Measurements from ENCODE around the gene CNNM2.

DNA sequence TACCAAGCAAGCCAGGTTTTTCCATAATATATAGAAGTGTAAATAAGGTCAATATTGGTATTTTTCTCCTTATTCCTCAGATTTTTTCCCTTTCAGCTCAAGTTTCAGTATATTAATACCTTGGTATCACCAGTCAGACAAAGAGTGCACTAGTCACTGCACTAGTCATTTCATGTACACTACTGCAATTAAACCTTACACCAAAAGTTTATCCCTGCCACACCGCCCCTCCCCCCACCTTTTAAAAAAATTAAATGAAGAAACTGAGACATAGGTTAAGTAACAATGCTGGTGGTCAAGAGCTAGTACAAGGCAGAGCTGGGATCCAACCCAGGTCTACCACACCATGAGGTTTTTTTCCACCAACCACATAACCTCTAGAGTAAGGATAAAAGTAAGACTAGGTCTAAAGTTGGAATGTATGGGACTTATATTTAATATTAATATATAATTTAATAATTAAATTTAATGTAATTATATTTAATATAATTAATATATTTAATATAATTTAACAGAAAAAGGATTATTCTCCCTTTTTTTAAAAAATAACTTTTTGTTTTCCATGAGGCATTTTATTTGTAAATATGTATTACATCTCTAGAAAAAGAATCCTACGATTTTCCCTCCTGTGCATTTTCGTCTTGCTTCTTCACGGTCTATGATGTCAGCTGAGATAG, 206.5 kb downstream of the CNNM2 start:
- TF ChIP-seq, protein P1, sequence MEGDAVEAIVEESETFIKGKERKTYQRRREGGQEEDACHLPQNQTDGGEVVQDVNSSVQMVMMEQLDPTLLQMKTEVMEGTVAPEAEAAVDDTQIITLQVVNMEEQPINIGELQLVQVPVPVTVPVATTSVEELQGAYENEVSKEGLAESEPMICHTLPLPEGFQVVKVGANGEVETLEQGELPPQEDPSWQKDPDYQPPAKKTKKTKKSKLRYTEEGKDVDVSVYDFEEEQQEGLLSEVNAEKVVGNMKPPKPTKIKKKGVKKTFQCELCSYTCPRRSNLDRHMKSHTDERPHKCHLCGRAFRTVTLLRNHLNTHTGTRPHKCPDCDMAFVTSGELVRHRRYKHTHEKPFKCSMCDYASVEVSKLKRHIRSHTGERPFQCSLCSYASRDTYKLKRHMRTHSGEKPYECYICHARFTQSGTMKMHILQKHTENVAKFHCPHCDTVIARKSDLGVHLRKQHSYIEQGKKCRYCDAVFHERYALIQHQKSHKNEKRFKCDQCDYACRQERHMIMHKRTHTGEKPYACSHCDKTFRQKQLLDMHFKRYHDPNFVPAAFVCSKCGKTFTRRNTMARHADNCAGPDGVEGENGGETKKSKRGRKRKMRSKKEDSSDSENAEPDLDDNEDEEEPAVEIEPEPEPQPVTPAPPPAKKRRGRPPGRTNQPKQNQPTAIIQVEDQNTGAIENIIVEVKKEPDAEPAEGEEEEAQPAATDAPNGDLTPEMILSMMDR (IDR thresholded peaks at IDR 0.05), result no peak
- no peak for TF ChIP-seq POLR2AphosphoS5 (IDR thresholded peaks at IDR 0.05)
- no peak for TF ChIP-seq POLR2A (IDR thresholded peaks at IDR 0.05)

All from prostate gland (tissue), 2 donors.